GM18873 (cell line): Measurements from ENCODE around the gene CDCA3.

Source experiments
- ATAC-seq: cut with Tn5 transposase; IDR thresholded peaks from one replicate; pipeline ENCODE4 v1.9.1; 2021; ENCODE audit warnings: mild to moderate bottlenecking, moderate library complexity, moderate number of reproducible peaks; ENCODE audit not compliant: unreplicated experiment, low FRiP score

CDCA3 gene

GRCh38 chr12:6823182-6824084 lies 27.7 kb downstream of the CDCA3 start:
- ATAC-seq: no peak

GRCh38 chr12:6822426-6823135 lies 28.5 kb downstream of the CDCA3 start:
- no peak for ATAC-seq

GRCh38 chr12:6821591-6822425 lies 29.3 kb downstream of the CDCA3 start, which contains the start of gene GPR162:
GPR162 (plus strand) TSS chr12:6821821; CDS start chr12:6823899, 2,078 bp downstream.
- ATAC-seq: no peak

- no peak for ATAC-seq
Measured at GRCh38 chr12:6820166-6820565, 30.9 kb downstream of the CDCA3 start.

GRCh38 chr12:6819106-6820030 lies 31.7 kb downstream of the CDCA3 start:
- no peak for ATAC-seq

GRCh38 chr12:6818645-6819044 lies 32.4 kb downstream of the CDCA3 start:
- ATAC-seq: no peak

- no peak for ATAC-seq
Measured at GRCh38 chr12:6818222-6818621, 32.9 kb downstream of the CDCA3 start.

- ATAC-seq: no peak
Measured at GRCh38 chr12:6817662-6818157, 33.4 kb downstream of the CDCA3 start.

- ATAC-seq: no peak
Measured at GRCh38 chr12:6817098-6817497, 34.0 kb downstream of the CDCA3 start.

- ATAC-seq: no peak
Measured at GRCh38 chr12:6816598-6816997, 34.5 kb downstream of the CDCA3 start.

GRCh38 chr12:6813363-6813762 lies 37.7 kb downstream of the CDCA3 start:
- no peak for ATAC-seq

GRCh38 chr12:6810758-6811157 lies 40.3 kb downstream of the CDCA3 start:
- ATAC-seq: no peak

- ATAC-seq: no peak
Measured at GRCh38 chr12:6809056-6809455, 42.0 kb downstream of the CDCA3 start.

- ATAC-seq: no peak
Measured at GRCh38 chr12:6807170-6807569, 43.9 kb downstream of the CDCA3 start.

- no peak for ATAC-seq
Measured at GRCh38 chr12:6799147-6799546, 51.9 kb downstream of the CDCA3 start.
